ENCODE data around the gene CHERP.

GRCh38 chr19:16576690-16577530 is 34.7 kb upstream of the CHERP start:
- TF ChIP-seq CTCF (IDR thresholded peaks at IDR 0.05; ENCODE audit: poor library complexity) (no peak), EZH2 (IDR thresholded peaks at IDR 0.05; ENCODE audit: borderline replicate concordance) (no peak)

All from hepatocyte (in vitro differentiated cells).